NCI-H2029 treated with DMSO at 0.1 percent for 48 hours (cell line): ENCODE data around the gene ARHGAP26.

Experiments
- DNase-seq: peaks from one replicate; lab custom pipeline; 2025; lab: John Stamatoyannopoulos, UW

The ARHGAP26 gene

DNA sequence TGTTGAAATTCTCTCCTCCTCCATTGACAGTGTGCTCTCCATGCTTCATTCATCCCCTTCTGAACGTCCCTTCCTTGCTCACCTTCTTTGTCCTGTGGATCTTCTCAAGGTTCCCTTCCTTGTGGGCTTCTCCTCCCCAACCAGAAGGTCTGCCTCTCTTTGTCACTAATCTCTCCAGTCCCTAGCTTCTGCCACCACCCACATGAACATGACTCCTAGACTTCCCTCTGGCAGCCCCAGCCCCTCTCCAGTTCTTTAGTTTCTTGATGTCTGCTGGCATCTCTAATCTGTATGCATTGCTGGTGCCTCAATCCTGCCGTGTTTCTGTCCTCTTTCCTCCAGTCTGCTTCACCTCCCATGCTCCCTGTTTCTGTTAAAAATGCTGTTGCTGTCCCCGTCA, 79.3 kb downstream of the ARHGAP26 start:
- DNase-seq, result no peak

DNA sequence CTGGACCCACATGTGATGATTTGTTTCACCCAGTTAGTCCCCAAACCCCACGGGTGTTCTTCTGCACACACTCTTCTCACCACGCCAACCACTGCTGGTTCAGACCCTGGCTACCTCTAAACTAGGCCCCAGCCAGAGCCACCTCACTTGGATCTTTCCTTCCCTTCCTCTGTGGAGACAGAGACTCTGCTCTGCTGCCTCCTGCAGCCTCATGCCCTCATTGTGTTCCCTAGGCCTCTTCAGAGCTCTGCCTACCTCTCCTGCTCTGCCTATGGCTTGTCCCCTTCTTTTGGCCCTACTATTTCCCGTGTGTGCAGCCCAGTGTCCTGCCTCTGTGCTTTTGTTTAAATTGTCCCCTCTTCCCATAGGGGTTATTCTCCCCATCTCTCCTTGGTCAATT, 79.7 kb downstream of the ARHGAP26 start:
- DNase-seq, result no peak

DNA sequence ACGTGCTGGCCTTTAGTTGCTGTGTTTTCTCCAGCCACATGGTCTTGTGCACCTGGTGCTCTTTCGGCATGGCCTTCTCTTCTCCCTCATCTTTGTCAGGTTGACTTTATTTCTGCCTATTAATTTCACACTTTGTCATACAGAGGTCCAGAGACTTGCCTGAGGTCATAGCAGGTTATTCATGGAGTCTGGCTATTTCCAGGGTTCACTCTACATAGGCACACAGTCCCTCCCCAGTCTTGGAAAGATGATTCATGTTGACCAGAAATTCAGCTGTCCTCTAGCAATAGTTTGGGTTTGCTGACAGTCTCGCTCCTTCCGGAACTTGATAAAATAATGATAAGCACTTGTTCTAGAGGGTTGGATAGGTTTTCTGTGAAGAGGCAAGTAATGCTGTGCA, 81.6 kb downstream of the ARHGAP26 start:
- no peak for DNase-seq

DNA sequence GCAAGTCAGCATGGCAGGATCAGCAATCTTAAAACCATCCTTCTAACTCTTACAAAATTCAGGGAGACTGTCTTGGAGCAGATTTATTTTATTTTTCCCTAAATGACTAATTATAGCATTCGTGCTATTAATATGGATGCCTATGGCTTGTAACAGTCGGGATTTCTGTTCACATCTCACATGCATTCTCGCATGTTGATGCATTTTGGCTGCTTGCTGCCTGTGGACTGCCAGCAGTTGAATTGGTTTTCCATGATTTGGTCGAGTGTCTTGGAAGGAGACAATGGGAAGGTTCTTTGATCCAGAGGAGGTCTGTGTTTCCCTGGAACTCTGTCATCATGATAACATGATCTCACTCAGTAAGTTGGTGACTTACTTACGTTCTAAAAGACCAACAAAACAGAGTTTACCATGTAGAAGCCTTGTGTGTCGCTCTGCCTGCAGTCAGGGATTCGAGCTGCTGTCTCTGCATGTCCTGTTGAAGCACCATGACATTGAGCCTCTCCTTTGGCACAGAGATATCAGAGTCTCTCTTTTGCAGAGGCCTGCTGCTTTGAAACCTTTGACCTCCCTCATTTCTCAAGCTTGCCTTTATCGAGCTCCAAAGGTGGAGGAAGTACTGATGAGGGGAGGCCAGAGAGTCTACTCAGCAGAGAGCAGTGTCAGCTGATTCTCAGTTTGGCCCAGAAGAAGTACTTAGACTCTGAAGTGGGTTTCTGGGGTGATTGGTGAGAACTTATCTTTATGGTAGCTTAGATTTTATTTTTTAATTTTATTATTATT, 82.4 kb downstream of the ARHGAP26 start:
- DNase-seq, result no peak

DNA sequence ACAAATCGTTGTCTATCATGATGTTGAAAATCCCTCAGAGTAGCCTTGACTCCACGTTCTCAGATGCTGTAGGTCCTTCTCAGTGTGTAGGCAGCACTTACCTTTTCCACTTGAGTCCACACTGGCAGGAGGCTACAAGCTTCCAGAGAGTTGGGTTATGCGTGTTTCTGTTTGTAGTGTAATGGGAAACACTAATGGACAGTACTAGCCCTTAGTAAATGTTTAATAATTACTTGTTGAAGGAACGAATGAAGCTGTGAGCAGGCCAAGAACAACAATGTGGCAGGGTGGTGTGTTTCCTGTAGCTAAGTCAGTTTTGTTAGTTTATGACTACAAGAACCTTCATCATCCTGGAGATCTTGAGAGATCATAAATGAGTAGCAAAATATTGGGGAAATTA, 83.5 kb downstream of the ARHGAP26 start:
- no peak for DNase-seq

DNA sequence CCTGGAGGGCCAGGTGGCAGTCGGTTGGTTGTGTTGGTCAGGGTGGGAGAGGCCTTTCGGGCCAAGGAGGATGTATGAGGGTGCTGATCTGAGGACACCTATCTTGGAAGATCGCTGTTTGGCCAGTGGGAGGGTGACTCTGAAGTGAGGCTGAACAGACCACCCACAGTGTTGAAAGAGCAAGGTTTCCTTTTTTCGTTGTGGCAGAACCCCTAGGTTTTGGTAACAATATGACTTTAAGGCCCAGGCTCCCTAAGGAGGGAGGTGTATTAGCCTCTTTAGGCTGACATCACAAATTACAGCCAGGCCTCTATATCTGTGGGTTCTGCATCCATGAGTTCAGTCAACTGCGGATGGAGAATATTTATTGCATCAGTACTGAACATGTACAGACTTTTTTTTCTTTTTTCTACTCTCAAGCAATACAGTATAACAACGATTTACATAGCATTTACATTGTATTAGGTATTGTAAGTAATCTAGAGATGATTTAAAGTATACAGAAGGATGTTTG, 86.1 kb downstream of the ARHGAP26 start:
- DNase-seq, result no peak

DNA sequence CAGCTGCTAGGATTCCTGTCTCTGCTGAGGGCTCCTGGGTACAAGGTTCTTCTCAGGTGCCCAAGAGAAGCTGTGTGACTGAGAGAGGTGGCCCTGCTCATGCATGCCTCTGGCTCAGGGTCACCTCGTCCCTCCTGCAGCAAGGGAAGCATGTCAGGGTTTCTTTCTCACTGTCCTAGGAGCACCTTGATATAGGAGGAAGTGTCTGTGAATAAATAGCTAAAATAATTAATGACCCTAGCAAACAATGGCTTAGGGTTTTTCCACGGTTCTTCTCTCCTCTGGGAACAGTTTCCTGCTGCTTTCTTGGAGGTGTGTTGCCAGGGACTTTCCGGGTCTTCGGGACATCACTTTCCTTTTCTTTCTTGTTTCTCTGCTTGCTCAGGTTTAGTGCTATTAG, 87.2 kb downstream of the ARHGAP26 start:
- no peak for DNase-seq

DNA sequence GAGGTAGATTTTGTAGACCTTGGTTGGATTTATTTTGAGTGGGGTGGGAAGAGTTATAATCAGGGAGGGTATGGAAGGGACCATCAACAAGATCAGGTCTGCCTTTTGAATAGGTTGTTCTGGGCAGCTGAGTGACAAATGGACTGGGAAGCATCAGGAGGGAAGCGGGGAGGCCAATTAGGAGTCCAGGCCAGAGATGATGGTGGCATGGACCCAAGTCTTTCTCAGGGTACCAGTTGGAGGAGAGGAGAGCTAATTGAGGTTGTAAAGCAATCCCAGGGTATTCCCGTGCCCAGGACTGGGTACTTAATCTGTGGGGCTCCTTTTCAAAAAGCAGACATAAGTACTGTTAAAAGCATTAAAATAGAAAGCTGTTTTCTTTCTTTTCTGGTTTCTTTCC, 88.9 kb downstream of the ARHGAP26 start:
- no peak for DNase-seq

DNA sequence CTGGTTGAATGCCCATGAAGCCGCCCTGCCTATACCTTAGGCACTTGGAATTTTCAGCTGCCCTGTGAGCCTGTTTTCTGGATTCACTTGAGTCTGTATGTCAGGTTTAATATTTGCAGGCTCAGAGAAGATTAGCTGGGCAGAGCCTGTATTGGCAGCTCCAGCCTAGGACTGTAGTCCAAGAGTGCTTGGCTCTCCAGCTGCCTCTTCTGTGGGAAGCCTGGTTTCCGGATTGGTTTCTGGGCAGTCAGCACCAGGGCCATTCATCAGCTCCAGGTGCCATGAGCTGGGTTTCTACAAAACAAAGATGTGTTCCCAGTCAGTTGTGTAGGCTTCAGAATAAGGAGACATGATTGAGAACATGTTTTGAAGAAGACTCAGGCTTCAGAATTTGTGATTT, 90.1 kb downstream of the ARHGAP26 start:
- DNase-seq, result peak; percentile 7

DNA sequence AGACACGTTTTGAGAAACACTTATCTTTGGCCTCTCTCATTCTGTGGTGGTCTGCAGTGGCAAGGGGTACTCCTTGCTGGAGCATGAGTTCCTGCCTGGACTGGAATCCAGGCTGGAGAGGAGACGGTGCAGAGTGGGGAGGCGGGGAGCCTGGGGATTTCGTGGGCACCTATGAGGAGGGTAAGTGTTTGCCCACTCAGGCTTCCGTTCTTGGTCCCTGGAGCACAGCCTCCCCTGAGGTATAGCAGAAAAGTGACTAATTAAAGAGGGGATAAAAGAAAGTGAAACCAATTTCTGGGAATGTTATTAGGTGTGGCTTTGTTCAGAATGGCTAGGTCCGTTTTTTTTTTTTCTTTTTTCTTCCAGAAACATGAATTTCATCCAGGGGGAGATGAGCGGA, 90.8 kb downstream of the ARHGAP26 start:
- DNase-seq, result peak; percentile 7

DNA sequence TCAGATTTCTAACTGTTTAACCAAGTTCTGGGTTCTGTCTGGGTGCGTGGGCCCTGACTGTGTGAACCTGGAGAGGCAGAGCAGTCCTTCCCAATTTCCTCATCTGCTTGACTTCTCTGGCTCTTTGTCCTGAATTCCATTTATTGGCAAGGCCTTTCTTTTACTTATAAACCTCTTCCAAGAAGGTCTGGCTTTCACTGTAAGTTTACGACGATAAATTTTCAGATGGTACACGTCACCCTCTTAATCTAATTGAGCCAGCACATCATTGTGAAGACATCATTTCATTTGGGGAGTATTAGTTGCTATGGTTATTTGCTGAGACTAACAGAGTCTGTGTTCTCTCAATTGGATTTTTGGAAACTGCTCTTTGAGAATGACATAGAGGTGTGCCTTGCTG, 92.4 kb downstream of the ARHGAP26 start:
- DNase-seq, result no peak

DNA sequence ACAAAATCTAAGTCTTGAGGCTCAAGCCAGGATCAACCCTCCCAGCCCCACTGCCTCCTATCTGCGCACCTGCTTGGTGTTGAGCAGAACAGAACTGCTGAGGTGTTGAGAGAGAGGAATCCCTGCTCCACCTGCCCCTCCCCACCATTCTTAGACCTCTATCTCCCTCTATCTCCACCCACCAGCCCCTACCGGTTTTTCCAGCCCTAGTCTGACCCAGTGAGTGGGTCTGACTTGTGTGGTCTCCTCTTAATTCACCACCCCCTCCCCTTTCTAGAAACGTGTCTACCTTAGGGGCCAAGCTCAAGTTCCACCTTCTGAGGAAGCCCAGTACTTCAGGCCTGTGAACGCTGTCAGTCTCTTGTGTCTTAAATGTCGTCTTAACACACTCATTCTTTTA, 93.7 kb downstream of the ARHGAP26 start:
- no peak for DNase-seq

DNA sequence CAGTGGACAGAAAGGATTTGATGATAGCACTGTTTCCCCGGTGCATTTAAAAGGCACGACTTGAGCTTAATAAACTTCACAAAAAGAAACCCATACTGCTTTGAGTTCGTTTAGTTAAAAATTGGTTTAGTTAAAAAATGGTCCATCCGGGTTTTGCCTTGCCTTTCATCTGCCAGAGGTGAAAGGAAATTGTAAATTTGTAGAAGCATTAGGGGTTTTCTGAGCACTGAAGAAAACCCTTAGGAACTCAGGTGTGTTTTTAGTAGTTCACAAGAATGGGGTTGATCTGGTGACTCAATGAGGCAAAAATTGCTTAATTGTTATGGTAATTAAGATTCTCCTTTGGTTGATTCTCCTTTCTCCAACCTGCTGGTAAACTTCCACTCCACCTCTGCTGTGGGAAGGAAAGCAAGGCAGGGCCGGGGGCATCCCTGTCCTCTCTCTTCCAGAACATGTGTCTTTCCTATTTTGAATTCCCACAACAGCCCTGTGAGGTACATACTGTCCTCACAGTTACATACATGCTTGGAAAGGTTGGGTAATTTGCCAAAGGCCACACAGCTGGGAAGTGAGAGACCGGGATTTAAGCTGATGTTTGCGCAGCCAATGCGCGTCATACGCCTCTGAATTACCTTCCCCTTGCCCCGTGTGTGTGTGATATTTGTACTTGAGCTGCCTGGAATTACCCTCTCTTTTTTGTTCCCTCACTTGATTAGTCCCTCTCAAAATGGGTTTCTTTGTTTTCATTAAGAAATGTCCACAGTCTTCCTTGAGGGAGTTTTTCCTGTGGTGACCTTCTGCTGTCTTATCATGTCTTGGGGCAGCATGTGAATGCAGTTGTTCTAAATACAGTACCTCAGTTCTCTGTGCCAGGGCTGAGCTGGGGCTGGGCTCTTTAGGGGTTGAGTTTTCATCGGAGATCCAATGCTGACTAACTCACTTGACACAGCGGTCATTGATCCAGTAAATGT, 94.4 kb downstream of the ARHGAP26 start:
- no peak for DNase-seq

DNA sequence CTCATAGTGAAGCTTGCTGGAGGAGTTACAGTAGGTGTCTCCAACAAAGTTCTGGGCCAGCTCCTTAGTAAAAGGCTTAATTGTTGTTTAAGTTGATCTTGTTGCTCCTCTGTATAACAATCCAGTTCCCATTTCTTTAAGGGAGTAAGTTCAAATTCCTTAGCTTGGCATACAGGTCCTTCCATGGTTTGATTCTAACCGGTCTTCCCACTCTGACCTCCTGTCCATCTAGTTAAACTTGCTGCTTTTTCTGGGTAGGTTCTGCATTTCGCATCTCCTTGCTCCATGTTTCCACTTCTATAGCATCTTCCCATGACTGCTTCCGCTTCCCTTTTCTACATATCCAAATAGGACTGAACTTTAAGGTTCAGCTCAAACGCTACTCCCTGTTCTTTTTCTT, 95.5 kb downstream of the ARHGAP26 start:
- DNase-seq, result no peak

DNA sequence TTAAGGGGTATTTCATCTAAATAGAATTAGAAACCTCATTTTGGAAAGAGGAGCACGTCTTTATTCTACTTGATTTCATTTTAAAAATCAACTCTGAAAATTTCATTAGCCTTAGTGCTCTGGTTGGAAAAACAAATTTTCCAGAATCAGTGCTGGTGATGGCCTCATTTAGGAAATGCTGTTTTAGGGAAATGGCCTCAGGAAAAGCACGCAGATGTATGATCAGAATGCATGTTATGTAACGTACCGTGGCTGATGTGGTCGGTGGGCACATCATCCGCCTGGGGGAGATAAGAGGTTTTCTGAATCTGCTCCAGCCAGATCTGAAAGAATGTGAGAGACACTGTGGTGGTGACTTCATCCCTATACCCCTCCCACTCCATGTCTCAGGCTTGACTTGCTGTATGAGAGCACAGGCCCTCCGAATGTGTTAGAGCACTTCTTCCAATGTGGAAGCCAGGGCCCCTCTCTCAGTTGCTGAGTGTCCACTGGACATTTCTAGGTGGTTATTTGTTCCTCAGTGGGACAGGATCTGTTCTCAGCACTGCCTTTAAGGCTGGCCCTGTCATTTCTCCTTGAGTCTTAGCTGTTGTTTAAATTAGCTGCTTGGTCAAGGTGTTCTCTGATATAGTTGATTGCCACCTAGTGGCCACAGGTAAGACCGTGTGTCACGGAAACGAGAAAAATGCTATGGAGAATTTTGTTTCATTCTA, 96.5 kb downstream of the ARHGAP26 start:
- DNase-seq, result no peak

DNA sequence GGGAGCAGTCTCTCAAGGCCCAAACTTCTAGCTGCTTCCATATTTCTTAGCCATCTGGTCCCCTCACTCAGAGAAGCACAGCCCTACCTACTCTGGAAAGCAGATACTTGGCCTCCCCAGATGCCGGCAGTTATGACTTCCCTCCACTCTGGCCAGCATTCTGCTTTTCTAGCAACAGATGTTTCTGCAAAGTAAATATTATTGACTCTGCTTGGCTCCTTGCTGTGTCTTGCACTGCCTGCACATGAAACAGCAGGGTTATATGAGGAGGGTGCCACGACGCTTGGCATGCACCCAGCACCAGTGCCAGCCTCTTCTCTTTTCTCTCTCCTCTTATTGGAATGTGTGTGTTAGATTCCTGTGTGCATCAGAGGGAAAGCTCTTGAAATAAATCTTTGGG, 99.7 kb downstream of the ARHGAP26 start:
- peak; percentile 38 for DNase-seq

DNA sequence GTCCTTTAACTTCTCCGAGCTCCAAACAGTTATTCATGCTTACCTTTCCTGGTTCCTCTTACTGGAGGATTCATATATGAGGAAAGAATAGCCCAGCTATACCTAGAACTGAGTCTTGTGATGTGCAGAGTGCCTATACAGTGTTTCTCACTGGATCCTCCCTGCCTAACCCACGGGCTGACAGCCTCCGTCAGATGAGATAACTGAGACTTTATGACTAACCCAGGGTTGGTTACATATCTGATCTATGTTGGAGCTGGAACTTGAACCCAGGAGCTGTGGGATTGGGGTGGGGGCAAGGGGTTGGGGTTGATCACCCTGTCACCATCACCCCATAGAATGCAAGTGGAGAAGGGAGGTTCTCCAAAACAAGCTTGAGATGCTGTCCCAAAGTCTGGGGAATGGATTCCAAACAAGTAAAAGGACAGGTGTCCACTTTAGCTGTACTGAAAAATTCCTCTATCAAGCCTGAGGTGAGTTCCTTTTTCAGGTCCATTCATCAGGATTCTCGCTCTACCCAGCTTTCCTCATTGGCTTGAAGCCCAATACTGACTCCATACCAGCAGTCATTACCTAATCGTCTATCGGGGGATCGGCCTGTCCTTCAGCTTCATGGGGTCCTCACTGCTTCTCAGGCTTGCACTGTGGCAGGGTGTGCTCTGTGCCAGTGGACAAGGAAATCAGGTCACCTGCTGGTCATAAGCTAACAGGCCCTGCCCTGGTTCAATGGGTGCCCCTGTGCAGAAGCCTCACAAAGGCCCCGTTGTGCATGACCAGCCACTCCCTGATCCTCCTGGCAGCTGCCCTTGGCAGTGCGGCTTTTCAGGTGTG, 100.6 kb downstream of the ARHGAP26 start:
- DNase-seq, result peak; percentile 58

DNA sequence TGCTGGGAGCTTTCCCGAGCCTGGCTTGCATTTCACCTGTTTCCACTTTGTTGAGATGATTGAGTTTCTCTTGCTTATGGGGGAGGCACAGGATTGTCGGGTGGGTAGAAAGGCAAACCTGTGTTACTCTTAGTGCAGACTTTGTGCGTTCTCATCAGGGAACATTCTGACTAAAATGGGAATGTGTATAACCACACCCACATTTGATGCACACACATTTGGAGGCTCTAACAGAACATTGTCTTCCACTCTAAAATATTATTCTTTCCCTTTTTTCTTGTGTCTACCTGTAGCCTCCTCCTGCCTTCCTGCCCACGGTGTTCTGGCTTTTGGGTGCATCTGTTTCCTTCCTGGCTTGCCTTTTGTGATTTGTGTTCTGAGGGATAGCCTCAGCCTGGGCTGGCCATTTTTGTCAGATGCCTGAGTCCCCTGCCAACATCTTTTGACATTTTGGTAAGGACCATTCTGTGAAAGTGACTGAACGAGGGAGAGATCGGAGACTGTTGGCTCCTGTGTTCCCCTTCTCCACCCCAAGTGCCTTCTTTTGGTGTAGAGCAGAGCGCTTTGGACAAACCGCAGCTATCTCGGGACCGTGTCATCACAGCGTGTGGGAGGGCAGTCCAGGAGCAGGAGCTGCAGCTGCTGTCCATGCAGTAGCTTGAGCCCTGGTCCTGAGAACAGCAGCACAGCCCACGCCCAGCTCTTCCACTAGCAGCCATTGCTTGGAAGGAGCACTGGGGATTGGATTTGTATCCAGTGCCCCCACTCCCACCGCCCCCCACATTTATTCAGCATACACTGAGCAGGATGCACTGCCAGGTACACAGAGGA, 101.4 kb downstream of the ARHGAP26 start:
- DNase-seq, result no peak

DNA sequence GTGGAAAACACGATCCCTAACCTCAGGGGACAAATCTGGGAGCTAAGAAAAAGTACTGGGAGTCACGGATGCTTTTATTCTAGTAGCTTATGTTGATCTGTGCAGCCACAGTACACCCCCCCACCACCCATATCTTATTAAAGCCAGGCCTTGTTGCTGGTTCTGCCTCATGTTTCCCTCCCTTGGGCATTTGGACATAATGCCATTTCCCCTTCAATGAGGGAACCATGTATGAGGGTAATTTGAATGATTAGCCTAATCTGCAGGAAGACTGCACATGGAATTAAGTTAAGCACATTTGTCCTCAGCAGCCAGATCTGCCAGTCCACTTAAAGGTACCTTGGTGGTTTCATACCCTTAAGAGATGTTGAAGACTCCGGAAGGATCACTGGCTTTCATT, 102.0 kb downstream of the ARHGAP26 start:
- DNase-seq, result no peak

DNA sequence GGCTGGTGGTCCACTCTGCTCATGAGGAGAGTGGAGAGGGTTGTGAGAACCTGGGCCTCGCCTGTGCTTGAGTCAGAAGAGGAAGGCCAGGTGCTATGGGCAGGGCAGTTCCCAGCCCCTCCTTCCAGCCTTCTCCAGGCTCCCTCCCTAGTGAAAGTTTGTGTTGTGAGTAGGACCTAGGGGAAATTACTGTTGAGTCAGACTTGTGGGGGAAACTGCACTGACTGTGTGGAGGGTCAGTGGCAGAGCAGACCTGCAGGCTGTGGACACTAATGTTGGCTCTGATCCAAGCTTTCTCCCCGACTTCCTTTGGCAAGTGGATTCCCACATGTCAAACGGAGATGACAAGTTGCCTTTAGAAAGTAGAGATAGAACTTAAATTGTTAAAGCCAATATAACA, 102.6 kb downstream of the ARHGAP26 start:
- DNase-seq, result no peak

DNA sequence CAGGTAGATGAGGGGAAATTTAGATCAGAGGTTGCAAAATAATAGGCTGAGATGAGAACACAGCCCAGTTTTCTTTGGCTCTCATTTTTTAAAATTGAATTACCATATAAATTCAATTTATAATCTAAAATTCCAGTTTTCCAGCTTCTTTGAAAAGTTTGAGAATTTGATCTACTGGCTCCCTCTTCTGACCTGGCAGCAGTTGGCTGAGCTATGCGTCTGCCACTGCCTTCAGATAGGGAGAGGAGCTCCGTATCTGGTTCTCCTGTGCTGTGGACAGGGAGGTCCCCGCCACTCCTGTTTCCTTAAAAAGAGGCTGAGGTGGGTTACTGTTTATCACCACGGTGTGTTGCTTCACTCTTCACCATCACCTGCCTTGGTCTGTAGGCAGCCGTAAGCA, 103.7 kb downstream of the ARHGAP26 start:
- DNase-seq, result no peak
